GM21526 (cell line): ENCODE measurements around the gene MEIOB.

Experiments used
- ATAC-seq: cut with Tn5 transposase; IDR thresholded peaks from one replicate; pipeline ENCODE4 v1.9.1; 2021; ENCODE audit warnings: moderate library complexity; ENCODE audit not compliant: unreplicated experiment, low FRiP score

The MEIOB gene

DNA sequence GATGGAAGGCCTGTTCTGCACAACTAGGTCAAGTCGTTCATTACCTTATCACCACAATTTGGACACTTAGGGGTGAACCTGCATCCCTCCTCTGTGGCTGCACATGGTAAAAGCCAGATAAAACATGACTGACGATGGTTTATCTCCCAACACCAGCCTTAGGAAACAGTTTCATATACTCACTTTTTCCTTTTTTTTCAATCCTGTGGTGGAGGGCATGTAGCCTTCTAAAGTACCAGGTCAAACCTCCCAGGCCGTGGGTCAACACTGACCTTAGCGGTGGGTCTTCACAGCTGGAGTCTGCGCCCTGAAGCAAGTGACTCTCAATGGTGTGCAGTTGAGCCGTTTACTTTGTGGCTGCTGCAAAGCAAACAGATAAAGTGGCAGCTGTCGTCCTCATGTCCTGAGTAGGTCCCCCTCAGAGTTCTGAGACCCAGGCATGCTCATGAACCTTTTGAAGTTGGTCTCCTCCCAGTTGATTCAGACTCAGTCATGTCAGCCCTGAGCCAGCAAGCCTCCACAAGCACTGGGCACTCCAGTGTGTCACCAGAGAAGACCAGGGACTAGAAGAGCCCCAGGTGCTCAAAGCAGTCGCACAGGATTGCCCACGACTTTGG lies 39.0 kb downstream of the MEIOB start:
- ATAC-seq: no peak

DNA sequence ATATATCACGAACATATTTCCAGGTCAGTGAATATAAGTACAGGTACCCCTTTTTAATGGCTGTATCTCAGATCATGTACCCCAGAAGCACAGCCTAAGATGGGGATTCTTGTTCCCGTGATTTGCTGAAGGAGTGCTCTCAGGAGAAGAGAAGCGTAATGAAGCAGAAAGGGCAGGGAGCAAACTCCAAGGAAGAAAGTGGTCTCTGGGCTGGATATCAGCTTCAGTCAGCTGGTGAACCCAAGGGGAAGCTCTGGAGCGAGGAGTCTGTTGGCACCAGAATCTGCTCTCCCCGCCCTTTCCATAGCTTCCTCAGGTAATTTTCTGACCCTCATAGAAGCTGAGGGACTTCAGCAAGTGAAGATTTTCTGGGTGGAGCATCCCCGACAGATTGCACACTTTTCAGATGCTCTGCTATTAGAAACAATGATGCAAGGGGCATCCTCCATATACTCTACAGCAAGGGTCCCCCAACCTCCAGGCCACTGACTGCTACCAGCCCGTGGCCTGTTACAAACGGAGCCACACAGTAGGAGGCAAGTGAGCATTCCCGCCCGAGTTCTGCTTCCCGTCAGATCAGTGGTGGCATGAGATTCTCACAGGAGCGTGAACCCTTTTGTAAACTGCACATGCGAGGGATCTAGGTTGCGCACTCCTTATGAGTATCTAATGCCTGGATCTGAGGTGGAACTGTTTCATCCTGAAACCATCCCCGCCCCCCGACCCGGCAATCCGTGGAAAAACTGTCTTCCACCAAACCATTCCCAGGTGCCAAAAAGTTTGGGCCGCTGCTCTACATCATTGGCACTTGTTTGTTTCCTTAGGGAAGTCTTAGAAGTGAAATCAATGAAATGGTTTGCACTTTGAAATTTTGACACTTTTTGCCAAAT lies 40.5 kb downstream of the MEIOB start:
- no peak for ATAC-seq

DNA sequence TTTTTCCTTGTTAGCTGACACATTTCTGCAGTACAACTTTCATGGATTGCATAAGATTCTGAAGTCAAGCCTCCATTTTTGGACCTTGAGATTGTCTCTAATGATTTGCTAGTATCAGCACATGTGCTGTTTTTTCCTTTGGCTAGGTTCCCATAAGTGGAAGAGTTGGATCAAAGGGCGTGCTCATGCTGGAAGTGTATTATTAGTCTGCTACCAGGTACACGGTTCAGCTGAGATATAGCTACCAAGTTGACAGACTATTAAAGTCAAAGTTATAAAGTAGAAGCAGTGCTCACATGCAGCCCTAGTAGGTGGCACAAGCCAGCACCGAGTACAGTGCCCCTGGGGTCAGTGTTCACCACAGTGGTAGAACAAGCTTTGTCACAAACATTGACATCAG lies 41.8 kb downstream of the MEIOB start:
- ATAC-seq: no peak

DNA sequence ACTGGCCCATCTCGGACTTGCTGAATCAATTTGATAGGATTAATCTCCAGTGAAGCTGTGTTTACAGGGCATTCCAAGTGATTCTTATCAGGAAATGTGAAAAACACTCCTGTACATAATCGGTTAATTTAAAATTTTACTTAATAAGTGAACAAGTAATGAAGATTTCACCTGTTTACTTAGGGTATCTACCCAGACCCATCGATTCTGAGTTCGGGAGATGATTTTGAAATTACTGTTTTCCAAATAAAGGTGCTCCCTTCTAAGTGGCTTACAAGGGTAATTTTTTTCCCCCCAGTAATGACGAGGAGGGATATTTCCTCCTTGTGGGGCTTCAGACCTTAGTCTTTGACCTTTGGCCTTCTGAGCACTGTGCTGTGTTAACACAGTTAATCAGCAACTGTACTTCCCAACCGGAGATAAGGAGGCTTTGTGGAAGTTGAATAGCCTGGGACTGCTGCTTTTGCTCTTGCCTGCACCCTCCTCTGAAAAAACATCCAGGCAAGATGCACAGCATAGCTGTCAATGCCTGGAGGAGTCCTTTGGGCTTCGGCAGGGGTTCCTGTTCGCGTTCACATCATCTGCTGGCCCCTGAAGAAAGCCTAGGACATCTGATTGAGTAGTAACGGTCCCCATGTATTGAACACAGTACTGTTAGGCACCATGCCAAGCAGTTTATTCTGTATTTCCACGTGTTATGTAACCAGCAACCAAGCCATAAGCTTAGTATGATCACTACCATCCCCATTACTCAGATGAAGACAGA lies 43.1 kb downstream of the MEIOB start:
- no peak for ATAC-seq

GRCh38 chr16:1826691-1827573 lies 45.0 kb downstream of the MEIOB start, which contains the start of the genes FAHD1 and HAGH:
Gene FAHD1, plus strand, starts transcription at chr16:1827206. Its CDS starts 33 bp downstream, at chr16:1827239.
Gene HAGH, minus strand, starts transcription at chr16:1826825. Its CDS starts 38 bp downstream, at chr16:1826787.
- peak; percentile 69 for ATAC-seq

GRCh38 chr16:1825864-1826690 lies 45.9 kb downstream of the MEIOB start:
- peak; percentile 53 for ATAC-seq

DNA sequence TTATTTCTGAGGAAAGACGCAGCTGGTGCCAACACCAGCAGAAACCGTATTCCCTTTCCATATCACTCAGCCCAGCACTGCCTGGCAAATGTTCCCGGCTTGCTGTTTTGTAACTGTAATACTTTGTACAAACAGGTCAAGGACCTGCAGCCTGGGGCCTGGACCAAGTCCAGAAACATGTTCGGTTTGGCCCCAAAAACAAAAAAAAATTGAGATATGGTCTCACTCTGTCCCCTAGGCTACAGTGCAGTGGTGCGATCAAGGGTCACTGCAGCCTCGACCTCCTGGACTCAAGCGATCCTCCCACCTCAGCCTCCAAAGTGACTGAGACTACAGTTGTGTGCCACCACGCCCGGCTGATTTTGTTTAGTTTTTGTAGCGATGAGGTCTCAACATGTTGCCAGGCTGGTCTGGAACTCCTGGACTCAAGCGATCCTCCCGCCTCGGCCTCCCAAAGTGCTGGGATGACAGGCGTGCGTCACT lies 46.5 kb downstream of the MEIOB start:
- ATAC-seq: no peak

- no peak for ATAC-seq
Measured at GRCh38 chr16:1823821-1824220, 48.1 kb downstream of the MEIOB start.

DNA sequence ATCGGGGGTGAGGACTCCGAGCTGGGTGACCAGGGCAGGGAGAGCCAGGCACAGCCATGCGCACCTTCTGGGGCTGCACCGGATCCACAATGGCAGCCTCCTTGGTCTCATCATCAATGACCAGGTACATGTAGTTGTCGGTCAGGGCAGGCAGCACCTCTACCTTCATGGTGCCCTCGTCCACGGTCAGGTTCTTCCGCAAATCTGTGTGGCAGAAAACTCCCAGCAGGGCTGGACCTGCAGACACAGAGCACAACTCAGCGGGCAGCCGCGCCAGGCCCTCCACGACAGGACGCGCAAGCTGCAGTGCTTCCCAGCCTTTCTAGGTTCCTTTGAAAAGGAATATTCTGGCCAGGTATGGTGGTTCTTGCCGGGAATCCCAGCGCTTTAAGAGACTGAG lies 49.2 kb downstream of the MEIOB start:
- ATAC-seq: no peak

GRCh38 chr16:1821861-1822611 lies 49.9 kb downstream of the MEIOB start:
- no peak for ATAC-seq

- ATAC-seq: no peak
Measured at GRCh38 chr16:1820946-1821290, 51.0 kb downstream of the MEIOB start.

DNA sequence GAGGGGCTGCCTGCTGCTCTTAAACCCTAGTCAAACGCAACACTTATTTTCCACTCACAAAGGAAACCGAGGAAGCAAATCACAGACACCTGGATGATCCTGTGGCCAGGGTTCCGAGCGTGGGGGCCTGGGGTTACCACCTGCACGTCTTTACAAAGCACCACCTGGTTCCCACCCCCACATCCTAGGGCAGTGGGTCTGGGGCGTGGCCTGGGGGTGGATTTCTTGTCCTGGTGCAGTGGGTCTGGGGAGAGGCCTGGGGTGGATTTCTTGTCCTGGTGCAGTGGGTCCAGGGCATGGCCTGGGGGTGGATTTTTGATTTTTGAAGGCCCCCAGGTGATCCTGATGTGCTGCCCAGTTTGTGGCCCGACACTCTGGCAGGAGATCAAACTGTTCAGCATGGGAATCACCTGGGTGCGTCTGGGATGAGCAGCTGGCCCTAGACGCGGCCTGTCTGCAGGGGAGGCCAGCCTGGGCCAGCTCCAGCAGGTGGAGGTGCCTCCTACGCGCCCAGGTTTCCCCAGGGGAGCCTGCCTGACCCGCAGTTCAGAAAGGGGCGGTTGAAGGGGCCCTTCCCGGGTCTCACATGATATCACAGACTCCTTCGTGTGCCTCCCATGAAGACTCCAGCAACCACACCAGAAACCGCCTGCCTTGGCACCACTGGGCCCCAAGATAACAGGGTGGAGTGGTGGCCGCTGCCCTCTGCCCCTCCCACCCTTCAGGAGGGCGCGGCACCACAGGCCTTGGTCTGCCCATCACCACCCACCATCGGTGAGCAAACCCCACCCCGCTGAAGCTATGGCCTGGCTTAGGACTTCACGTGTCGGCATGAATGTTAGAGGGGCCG lies 51.6 kb downstream of the MEIOB start:
- no peak for ATAC-seq

- ATAC-seq: no peak
Measured at GRCh38 chr16:1819611-1820010, 52.4 kb downstream of the MEIOB start.

- ATAC-seq: no peak
Measured at GRCh38 chr16:1818873-1819525, 53.0 kb downstream of the MEIOB start.

- ATAC-seq: no peak
Measured at GRCh38 chr16:1818204-1818872, 53.6 kb downstream of the MEIOB start.

GRCh38 chr16:1817716-1818115 lies 54.2 kb downstream of the MEIOB start:
- no peak for ATAC-seq

- ATAC-seq: no peak
Measured at GRCh38 chr16:1817276-1817589, 54.7 kb downstream of the MEIOB start.
